ENCODE measurements around the gene PTPRF.
"Not testable (repeated sequence)": the region's sequence is repeated elsewhere in the genome, so short reads cannot be mapped to it uniquely, and the experiment has no call there.

The PTPRF gene

GRCh38 chr1:43547538-43548072, 16.9 kb downstream of the PTPRF start:
- TF ChIP-seq EZH2 (IDR thresholded peaks at IDR 0.05; ENCODE audit: borderline replicate concordance, low read depth, low read length, severe bottlenecking) = no peak
- no peak for TF ChIP-seq CTCF (IDR thresholded peaks at IDR 0.05; ENCODE audit: borderline replicate concordance, extremely low read depth, low read length, poor library complexity, severe bottlenecking)

GRCh38 chr1:43548285-43549271, 17.9 kb downstream of the PTPRF start:
- Histone ChIP-seq H3K9me3 (ENCODE audit: insufficient read depth, low read length, severe bottlenecking) (no peaks in the 10 kb centered on the region), H3K79me2 (ENCODE audit: insufficient read depth, low read length) (no peaks in the 10 kb centered on the region), H3K36me3 (ENCODE audit: insufficient read depth, low read length) (no peaks in the 10 kb centered on the region), H4K20me1 (ENCODE audit: insufficient read depth, low read length) (0 out of 2 replicates have a peak, but pooled peaks cover 3% of the 10 kb centered on the region), H3K4me2 (ENCODE audit: insufficient read depth, low read length) (no peak overlapping the region), H3K9ac (ENCODE audit: low read depth, low read length) (no peak overlapping the region), H3K4me3 (ENCODE audit: low read depth in 1 of 2, low read length in 2 of 2) (no peak overlapping the region), H3K4me1 (ENCODE audit: insufficient read depth, low read length) (no peaks in the 10 kb centered on the region), H2AFZ (ENCODE audit: low read depth, low read length) (no peak overlapping the region), H3K27ac (ENCODE audit: low read length) (no peak overlapping the region), H3K27me3 (ENCODE audit: insufficient read depth, low read length, poor library complexity) (no peaks in the 10 kb centered on the region)
- TF ChIP-seq CTCF (IDR thresholded peaks at IDR 0.05; ENCODE audit: borderline replicate concordance, extremely low read depth, low read length, poor library complexity, severe bottlenecking) (no peak), EZH2 (IDR thresholded peaks at IDR 0.05; ENCODE audit: borderline replicate concordance, low read depth, low read length, severe bottlenecking) (no peak)
- DNase-seq (no peak), ATAC-seq (ENCODE audit: insufficient read depth, low read depth) (no peak)

More at GRCh38 chr1:43547538-43548072, 16.9 kb downstream of the PTPRF start:
- DNase-seq = no peak
- no peak overlapping the region for H3K9ac ChIP-seq (ENCODE audit: low read depth, low read length)
- no peaks in the 10 kb centered on the region for H3K27me3 ChIP-seq (ENCODE audit: insufficient read depth, low read length, poor library complexity)
- no peak overlapping the region for H3K4me2 ChIP-seq (ENCODE audit: insufficient read depth, low read length)
- no peak overlapping the region for H3K4me3 ChIP-seq (ENCODE audit: low read depth in 1 of 2, low read length in 2 of 2)
- no peak for ATAC-seq (ENCODE audit: insufficient read depth, low read depth)
- H3K4me1 ChIP-seq (ENCODE audit: insufficient read depth, low read length) = no peaks in the 10 kb centered on the region
- no peak overlapping the region for H2AFZ ChIP-seq (ENCODE audit: low read depth, low read length)
- no peaks in the 10 kb centered on the region for H3K9me3 ChIP-seq (ENCODE audit: insufficient read depth, low read length, severe bottlenecking)
- H3K27ac ChIP-seq (ENCODE audit: low read length) = no peak overlapping the region
- H3K36me3 ChIP-seq (ENCODE audit: insufficient read depth, low read length) = no peaks in the 10 kb centered on the region
- H3K79me2 ChIP-seq (ENCODE audit: insufficient read depth, low read length) = no peaks in the 10 kb centered on the region
- H4K20me1 ChIP-seq (ENCODE audit: insufficient read depth, low read length) = 0 out of 2 replicates have a peak, but pooled peaks cover 3% of the 10 kb centered on the region

GRCh38 chr1:43549394-43549793, 18.7 kb downstream of the PTPRF start:
- not testable (repeated sequence) for H3K27ac ChIP-seq (ENCODE audit: low read length); H3K27me3 ChIP-seq (ENCODE audit: insufficient read depth, low read length, poor library complexity); H3K79me2 ChIP-seq (ENCODE audit: insufficient read depth, low read length); H3K36me3 ChIP-seq (ENCODE audit: insufficient read depth, low read length); H3K9me3 ChIP-seq (ENCODE audit: insufficient read depth, low read length, severe bottlenecking); H2AFZ ChIP-seq (ENCODE audit: low read depth, low read length); ATAC-seq (ENCODE audit: insufficient read depth, low read depth); H4K20me1 ChIP-seq (ENCODE audit: insufficient read depth, low read length); H3K9ac ChIP-seq (ENCODE audit: low read depth, low read length); H3K4me1 ChIP-seq (ENCODE audit: insufficient read depth, low read length); H3K4me3 ChIP-seq (ENCODE audit: low read depth in 1 of 2, low read length in 2 of 2); DNase-seq; H3K4me2 ChIP-seq (ENCODE audit: insufficient read depth, low read length)

- Histone ChIP-seq H3K4me3 (ENCODE audit: low read depth in 1 of 2, low read length in 2 of 2) (no peak overlapping the region), H3K27ac (ENCODE audit: low read length) (no peak overlapping the region), H3K4me2 (ENCODE audit: insufficient read depth, low read length) (no peak overlapping the region), H3K79me2 (ENCODE audit: insufficient read depth, low read length) (no peaks in the 10 kb centered on the region), H2AFZ (ENCODE audit: low read depth, low read length) (no peak overlapping the region), H3K9ac (ENCODE audit: low read depth, low read length) (no peak overlapping the region), H4K20me1 (ENCODE audit: insufficient read depth, low read length) (no peaks in the 10 kb centered on the region), H3K27me3 (ENCODE audit: insufficient read depth, low read length, poor library complexity) (no peaks in the 10 kb centered on the region), H3K36me3 (ENCODE audit: insufficient read depth, low read length) (no peaks in the 10 kb centered on the region), H3K4me1 (ENCODE audit: insufficient read depth, low read length) (peaks cover 9% of the 10 kb centered on the region), H3K9me3 (ENCODE audit: insufficient read depth, low read length, severe bottlenecking) (no peaks in the 10 kb centered on the region)
- TF ChIP-seq EZH2 (IDR thresholded peaks at IDR 0.05; ENCODE audit: borderline replicate concordance, low read depth, low read length, severe bottlenecking) (no peak), CTCF (IDR thresholded peaks at IDR 0.05; ENCODE audit: borderline replicate concordance, extremely low read depth, low read length, poor library complexity, severe bottlenecking) (no peak)
- ATAC-seq (ENCODE audit: insufficient read depth, low read depth) = no peak
- no peak for DNase-seq
Observed at GRCh38 chr1:43549921-43550597, 19.4 kb downstream of the PTPRF start.
